GM18498 (cell line): ENCODE measurements around the gene USF1.

Experiments
- ATAC-seq: cut with Tn5 transposase; IDR thresholded peaks from one replicate; pipeline ENCODE4 v1.9.1; 2021; ENCODE audit warnings: mild to moderate bottlenecking, moderate library complexity; ENCODE audit not compliant: unreplicated experiment

Gene USF1

GRCh38 chr1:161045736-161046604 is at the start of gene USF1:
USF1 (minus strand) TSS chr1:161045977; CDS start chr1:161043275, 2,702 bp downstream.
- ATAC-seq, result peak; percentile 70

GRCh38 chr1:161095230-161095629 is 49.5 kb upstream of the USF1 start:
- ATAC-seq, result no peak

GRCh38 chr1:161094481-161094880 is 48.7 kb upstream of the USF1 start:
- no peak for ATAC-seq

GRCh38 chr1:161092621-161093028 is 46.8 kb upstream of the USF1 start:
- ATAC-seq, result no peak

- no peak for ATAC-seq
These were observed 46.2 kb upstream of the USF1 start for GRCh38 chr1:161091796-161092507.

- ATAC-seq, result no peak
These were observed 45.3 kb upstream of the USF1 start for GRCh38 chr1:161091093-161091492.

GRCh38 chr1:161090617-161091016 is 44.8 kb upstream of the USF1 start:
- no peak for ATAC-seq

GRCh38 chr1:161089938-161090337 is 44.2 kb upstream of the USF1 start:
- no peak for ATAC-seq

- no peak for ATAC-seq
These were observed 43.6 kb upstream of the USF1 start, which contains the start of gene NECTIN4 for GRCh38 chr1:161089251-161089924. NECTIN4 (minus strand) TSS chr1:161089558; CDS start chr1:161089296, 262 bp downstream.

GRCh38 chr1:161088587-161089110 is 42.9 kb upstream of the USF1 start:
- ATAC-seq, result no peak

GRCh38 chr1:161086457-161086856 is 40.7 kb upstream of the USF1 start:
- ATAC-seq, result no peak

GRCh38 chr1:161085165-161085564 is 39.4 kb upstream of the USF1 start:
- ATAC-seq, result no peak

GRCh38 chr1:161084597-161084988 is 38.8 kb upstream of the USF1 start:
- ATAC-seq, result no peak

- no peak for ATAC-seq
These were observed 38.2 kb upstream of the USF1 start for GRCh38 chr1:161083748-161084596.

- ATAC-seq, result no peak
These were observed 37.4 kb upstream of the USF1 start for GRCh38 chr1:161082996-161083747.

GRCh38 chr1:161082483-161082882 is 36.7 kb upstream of the USF1 start:
- ATAC-seq, result no peak

- ATAC-seq, result no peak
These were observed 35.7 kb upstream of the USF1 start for GRCh38 chr1:161081519-161081918.

GRCh38 chr1:161080441-161081405 is 34.9 kb upstream of the USF1 start:
- ATAC-seq, result no peak
